Measurements from ENCODE around the gene SLC25A12.

DNA sequence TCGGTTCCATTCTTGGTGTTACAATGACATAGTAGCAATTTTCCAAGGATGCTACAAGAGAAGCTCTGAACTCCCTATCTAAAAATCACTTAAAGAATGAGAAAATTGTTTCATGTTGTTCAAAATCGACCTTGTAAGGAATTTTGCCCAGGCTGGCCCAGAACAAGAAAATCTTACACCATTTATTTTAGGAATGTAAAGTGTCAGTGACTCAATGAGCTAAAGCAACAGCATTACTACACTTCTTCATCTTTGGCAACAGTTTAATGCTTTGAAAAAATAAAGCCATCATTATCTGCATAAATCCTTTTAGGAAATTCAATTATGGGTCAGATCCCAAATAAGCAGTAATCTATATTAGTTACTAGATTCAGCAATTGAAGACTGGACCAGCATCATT, 38.6 kb downstream of the SLC25A12 start:
- TF ChIP-seq, protein P1, sequence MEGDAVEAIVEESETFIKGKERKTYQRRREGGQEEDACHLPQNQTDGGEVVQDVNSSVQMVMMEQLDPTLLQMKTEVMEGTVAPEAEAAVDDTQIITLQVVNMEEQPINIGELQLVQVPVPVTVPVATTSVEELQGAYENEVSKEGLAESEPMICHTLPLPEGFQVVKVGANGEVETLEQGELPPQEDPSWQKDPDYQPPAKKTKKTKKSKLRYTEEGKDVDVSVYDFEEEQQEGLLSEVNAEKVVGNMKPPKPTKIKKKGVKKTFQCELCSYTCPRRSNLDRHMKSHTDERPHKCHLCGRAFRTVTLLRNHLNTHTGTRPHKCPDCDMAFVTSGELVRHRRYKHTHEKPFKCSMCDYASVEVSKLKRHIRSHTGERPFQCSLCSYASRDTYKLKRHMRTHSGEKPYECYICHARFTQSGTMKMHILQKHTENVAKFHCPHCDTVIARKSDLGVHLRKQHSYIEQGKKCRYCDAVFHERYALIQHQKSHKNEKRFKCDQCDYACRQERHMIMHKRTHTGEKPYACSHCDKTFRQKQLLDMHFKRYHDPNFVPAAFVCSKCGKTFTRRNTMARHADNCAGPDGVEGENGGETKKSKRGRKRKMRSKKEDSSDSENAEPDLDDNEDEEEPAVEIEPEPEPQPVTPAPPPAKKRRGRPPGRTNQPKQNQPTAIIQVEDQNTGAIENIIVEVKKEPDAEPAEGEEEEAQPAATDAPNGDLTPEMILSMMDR (IDR thresholded peaks at IDR 0.05; ENCODE audit: low read length), result no peak
- no peak for TF ChIP-seq EZH2 (IDR thresholded peaks at IDR 0.05; ENCODE audit: borderline replicate concordance, low read length)

Data from OCI-LY1 (cell line).